M059J (cell line): Measurements from ENCODE around the gene NPAS2. TPM values are rescaled to one million over a fixed set of nuclear protein-coding genes. Genes with fewer than 3 reads are reported as not detected.

Experiments used
- DNase-seq: peaks from one replicate; pipeline ENCODE4 v3.0.0-alpha.2; 2012; ENCODE audit warnings: low read depth
- total RNA-seq: library from RNA; depleted of rRNA; stranded (reverse); fragments of >200 nt; shearing (Covaris generic); gene quantifications from 2 replicates; pipeline ENCODE4 v1.2.3, GENCODE V29; 2014

NPAS2 gene
- total RNA-seq, 1 experiment from 2014 or later: 3.6 TPM

DNA sequence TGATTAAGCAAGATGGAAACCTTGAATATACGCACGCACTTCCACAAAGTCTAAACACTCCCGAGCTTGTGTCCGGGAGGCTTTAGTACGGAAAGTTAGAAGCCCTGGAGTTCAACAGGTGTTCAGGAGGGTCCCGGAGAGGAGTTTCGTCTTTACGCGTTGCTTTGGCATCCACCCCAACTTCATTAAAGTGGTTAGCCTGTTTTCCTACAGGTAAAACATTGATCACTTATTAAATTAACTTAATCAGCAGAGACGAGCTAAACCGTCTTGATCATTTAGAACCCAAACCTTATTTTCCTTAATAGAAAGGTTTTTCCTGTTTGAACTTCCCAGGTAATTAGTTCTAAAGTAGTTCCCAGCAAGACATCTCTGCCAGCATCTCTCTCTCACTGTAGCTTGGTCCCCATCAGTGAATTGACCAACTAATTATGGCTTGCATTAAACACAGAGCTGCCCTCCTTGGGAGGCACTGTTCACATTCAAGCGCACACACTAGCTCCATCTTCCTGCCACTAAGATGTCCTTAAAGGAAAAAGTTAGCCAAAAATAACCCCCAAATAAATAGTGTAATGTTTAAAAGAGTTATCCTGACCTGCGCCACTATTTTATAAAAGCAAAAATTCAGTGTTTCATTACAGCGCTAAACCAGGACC, 1.4 kb downstream of the NPAS2 start:
- DNase-seq: no peak

DNA sequence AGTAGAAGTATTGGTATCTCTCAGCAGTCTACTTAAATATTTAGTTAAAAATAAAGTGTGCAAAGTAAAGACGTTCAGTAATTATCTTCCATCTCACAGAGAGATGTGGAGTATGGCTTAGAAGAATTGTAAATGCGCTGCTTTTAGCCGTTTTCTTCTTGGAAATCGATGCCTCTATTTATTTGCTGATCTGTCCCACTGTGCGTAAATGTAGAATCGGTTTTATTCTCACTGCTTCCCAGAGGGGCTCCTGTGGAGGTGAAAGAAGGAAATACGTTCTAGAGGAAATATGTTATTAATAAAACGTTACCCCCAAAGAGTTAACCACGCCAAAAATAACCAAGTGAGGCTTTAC, 1.9 kb downstream of the NPAS2 start:
- no peak for DNase-seq

DNA sequence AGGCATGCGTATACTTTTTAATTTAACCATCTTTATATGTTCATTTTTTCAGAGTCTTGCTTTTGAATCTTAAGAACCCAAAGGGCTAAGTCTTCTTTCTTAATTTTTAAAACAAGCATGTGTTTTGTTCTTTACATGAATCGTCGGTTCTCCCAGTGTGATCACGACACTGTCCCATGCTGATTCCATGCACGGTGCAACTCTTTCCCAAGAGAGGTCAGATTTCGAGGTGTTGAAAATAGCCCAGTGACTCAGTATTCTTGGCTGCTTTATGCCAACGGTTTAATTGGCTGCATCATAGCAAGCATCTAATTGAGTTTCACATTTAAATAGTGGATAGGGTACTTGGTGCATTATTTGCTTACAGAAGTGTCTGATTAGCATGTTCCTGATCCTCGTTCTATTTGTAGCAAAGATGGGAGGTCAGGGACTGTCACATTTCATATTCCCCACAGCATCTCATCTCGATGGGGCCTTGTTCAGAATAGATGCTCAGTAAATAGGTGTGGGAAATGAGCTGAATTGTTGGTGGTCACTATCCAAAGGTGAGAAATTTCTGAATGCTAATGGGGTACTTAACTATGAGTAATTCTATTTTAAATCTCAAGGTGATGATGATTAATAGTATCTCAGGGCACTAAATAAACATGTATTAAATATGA, 2.8 kb downstream of the NPAS2 start:
- peak; percentile 59 for DNase-seq

DNA sequence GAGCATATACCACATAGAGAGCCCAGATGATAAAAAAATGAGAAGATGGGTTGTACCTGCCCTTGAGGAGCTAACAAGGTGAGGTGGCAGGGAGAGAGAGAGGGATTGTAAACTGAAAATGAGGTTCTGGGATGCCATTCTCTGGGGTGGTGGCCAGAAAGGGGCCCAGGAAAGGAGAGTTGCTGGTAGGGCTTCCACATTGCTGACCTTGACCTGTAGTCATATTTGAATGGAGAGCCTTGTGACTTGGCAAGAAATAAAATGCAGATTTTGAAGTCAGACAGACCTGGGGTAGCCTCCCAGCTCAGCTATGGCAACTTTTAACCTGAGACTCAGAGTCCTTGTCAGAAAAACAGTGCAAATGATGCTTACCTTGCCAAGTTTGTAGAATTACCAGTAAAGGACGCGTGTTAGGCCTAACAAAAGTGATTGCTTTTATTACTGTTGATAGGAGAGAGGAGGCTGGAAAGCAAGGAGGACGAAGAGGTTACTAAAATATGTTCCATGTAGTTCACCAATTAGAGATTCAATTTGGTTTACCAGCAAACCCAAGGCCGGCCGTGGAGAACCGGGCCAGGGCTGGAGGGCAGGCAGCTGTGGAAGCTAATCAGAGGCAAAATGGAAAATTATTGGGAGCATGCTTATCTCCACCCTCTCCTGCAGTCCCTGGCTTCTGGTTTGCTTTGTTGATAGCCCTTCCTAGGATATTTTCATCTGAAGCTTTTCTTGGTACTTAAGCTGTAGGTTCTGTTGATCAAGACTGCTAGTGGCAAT, 3.9 kb downstream of the NPAS2 start:
- DNase-seq: no peak

DNA sequence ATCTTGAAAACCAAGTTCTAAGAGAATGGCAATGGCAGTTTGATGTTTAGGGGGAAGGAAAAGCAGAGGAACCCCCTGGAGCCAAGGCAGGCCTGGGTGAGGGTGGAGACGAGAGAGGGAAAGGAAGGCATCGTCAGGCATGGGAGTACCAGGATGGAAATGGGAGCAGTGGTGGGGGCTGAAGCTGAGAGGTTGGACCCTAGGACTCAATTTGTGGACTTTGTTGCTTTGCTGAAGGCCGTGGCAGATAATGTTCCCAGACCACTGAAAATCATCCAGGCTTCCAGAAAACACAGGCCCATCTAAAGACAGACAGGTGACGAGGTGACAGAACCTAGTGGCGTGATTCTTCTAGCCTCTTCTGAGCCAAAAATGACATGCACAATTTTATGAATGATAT, 4.9 kb downstream of the NPAS2 start:
- no peak for DNase-seq

DNA sequence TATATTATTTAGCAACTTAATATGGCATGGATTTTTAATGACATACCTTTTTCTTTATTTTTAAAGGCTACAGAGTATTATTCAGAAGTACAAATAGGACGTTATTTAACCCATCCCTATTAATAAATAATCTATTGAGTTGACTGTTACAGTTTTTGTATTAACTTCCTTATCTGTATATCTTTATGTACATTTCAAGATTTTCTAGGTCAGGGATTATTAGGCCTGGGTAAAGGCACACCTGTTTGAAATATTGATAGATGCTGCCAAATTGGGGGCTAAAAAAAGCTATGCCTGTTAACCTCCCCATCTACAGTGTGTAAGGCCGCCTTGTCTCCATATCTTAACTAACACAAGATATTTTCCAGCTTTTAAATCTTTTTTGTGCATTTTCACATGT, 6.6 kb downstream of the NPAS2 start:
- DNase-seq: no peak

DNA sequence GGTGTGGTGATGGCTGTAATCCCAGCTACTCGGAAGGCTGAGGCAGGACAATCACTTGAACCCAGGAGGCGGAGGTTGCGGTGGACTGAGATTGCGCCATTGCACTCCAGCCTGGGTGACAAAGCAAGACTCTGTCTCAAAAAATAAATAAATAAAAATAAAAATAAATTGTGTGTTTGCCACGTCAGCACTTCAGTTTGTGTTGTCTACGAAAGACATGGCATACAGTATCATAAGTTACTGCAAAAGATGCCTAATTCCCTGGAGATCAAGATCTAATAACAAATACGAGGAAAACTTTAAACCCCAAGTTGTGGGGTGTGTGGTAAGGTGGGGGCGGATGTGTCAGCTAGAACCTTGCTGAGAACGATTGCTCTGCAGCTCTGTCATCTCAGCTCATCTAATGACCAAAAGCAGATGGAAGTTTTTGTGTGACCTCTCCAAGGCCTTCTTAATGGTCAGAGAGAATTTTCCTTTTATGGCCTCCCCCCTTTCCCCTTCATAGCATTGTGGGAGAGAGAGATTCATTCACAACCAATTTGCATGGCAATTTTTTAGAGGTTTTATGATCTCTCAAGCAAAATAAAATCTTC, 11.3 kb downstream of the NPAS2 start:
- DNase-seq: no peak

DNA sequence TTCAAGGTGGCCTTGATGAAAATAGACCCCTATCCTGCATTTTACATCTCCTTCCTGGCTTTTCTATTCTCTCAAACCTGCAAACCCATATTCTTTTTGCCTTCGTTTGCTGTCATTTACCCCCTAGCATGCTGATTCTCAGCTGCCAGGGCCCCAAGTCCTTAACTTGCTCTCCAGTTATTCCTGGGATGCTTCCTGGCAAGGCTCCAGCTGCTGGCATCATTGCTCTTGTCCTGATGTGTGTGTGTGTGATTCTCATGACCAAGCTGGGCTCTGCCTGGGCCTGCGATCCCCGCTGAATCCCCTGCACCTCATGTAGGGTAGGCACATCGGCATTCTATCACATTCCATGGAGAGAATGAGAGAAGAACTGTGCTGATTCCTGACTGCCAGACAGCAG, 11.9 kb downstream of the NPAS2 start:
- no peak for DNase-seq

DNA sequence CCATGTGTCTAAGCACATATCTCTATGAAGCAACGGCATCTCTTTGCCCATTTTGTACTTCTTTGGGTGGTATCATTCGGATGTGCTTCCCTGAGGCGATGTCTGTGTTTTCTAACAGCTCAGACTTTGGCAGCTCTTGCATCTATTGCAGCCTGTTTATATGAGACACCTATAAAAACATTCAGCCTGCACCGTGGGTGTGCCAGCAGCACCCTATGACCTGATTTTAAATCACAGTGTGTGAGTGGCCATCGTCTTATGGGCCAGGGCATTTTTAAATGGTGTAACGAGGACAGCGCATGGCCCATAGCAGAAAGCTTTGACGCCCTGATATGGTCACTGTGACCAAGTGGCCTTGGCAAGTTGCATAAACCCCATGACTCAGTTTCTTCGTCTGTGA, 12.9 kb downstream of the NPAS2 start:
- DNase-seq: peak; percentile 35

DNA sequence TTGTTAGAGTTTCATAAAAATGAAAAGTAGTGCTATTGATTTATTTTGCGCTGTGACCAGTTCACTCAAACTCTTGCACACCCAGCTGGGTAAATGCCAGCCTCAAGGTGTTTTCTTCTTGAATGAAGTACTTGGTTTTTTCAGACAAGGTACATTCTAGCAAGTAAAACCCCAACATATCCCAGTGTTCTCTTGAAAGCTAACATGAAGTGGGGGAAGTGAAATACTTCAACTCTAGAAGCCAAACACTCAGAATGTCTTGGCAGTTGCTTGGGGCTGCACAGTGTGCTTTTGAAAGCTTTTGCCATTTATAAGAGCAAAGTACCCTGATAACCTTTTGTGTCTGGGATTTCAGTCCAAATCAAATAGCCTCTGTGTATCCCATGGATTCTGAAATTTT, 13.4 kb downstream of the NPAS2 start:
- no peak for DNase-seq

DNA sequence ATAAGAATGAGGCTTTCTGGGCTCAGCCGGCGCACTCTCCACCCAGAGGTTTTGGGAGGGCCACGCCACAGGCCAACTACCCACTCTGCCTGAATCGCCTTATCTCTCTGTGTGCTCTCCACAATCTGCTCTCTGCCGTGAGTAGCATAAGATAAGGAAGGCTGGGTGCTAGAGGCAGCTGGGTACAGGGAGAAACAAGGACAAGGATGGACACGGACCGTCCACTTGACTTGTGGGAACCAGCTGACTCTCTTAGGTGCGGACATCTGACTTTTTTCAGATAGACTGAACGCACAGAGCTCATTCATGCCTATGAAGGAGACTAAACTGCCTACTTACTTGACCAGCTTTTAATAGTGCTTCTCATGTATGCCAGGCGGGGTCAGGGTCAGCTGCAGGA, 14.3 kb downstream of the NPAS2 start:
- DNase-seq: no peak

DNA sequence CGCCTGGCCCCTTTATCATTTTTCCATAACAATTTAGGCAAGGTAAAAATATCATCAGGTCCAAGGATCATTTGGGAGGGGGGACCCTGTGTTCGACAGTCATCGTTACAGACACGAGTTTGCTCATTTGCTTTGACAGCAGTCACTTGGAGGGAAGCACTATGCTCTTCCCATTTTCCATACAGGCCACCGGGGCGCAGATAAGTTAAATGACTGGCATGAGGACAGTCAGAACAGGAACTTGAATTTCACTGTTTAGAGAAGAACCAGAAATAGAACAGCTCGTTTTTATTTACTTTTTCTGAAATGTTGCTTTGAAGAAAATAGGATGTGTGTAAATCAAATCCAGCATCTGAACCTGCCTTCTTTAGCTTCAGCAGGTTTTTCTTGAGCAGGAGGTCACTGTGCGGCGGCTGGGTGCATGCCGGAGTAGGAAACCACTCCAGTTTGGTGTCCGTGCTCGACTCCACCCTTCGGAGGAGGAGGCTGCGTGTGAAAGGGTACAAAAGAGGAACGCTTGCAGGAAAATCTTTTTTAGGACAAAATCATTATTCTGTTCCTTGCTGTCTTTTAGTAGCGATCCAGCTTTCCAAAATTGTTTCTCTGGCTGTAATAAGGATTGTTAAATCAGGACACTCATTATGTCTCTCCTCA, 15.2 kb downstream of the NPAS2 start:
- no peak for DNase-seq

DNA sequence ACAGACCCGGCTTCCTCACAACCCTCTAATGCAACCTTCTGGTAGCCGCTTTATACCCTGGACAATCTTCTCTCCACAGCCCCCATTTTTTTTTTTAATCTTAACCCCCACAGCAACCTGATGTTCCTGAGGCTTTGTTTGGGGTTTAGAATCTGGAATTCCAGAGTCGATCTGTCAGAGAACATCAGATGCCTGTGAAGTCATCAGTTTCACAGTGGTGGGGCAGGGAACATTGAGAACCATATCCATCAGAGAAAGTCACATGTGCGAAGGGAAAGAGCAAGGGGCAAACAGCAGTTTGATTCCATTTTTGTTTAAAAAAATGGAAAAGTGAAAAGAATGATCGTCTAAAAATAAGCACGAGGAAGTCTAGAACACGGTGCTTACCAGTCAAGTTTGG, 20.6 kb downstream of the NPAS2 start:
- no peak for DNase-seq

DNA sequence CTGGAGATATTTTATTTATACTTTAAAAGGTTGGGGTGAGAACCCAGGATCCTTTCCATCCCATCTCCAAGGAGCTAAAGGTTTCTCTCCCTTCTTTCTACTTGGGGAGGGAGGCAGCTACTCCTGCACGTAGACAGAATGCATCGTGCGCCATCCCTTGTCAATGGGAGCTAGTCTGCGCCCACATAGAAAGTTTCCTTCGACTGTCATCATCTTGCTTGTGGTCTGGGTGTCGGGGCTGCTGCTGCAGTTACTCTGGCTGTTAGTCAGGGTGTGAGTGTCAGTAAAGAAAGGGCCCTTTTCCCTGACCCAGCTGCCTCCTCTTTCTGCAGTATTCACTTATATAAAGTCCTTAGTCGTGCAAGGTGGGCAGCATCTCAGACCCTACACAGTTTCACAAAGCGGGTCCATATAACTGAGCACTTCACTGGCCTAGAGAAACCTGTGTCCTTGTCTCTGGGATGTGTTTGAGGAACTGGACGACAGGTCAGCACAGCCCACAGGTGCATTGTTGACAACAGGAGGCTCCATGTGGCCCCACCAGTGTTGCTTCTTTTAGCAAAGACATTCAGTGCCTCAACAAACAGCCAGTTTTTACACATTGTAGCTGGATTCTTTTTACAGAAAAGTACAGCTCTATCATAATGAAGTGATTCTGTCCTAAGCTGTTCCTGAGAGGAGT, 22.4 kb downstream of the NPAS2 start:
- DNase-seq: no peak

DNA sequence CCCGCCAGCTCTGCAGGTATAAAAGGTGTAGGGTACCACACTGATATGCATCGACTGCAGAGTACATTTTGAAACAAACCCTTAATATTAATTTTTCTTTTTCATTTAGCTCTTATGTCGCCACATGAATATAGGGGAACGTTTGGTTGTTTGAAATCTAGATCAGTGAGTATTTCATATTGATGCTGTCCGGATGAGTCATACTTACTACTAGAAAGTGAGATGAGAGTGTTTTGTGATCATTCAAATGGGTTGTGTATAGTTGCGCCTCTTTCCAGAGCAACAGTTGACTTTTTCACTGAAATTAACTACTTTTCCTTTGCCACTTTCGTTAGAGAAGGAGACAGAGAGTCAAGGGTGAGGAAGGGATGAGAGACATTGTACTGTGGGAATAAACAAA, 24.6 kb downstream of the NPAS2 start:
- DNase-seq: no peak

DNA sequence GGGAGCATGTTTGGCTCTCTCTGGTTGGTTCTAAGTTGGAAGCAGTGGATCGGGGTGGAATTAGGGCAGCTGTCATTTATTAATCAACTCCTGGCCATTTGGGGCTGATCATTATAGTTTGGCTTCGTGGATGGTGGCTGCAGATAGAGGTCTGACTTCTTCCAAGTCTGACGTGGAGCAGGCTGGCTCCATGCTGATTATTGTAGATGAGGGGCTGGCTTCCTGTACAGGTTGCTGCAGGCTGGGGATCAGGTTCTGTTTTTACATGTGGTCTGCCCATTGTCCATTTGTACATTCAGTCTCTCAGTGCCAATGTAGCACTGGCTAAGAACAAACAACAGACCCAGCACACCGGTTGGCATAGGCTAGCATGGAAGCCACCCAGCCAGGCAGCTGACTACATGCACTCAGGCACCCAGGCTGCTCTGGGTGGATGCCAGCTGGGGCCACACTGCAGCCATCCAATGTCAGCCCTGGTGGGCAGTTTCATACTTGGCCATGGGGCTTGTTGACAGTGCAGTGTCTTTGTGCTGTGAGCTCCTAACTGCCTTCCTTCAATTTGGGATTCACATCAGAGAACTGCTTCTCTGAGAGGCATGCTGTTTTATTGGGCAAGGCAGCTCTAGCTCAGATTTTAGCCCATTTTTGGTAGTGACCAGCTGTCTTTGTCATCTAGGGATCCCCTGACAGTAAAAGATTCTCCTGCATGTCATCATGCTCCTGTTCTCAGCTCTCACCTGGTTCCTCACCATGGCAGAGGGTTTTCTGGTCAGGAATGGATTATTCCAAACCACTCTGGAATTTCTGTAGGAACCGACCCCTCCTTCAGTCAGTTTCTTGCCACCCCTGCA, 25.4 kb downstream of the NPAS2 start:
- no peak for DNase-seq

DNA sequence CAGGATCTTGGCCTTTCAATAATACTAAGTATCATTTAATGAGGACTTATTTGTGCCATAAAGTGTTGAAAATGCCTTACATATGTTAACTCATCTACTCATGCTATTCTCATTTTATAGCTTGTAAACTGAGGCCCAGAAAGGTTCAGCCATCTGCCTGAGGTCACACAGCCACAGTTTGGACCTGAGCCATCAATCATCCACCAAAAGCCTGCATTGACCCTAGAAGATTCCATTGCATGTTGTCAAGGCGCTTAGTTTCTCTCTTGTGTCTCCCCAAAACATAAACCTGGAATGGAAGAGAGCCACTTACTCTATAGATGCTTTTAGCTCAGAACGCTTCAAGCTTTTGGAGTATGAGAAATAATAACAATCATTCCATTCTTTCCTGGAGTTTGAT, 26.8 kb downstream of the NPAS2 start:
- no peak for DNase-seq

DNA sequence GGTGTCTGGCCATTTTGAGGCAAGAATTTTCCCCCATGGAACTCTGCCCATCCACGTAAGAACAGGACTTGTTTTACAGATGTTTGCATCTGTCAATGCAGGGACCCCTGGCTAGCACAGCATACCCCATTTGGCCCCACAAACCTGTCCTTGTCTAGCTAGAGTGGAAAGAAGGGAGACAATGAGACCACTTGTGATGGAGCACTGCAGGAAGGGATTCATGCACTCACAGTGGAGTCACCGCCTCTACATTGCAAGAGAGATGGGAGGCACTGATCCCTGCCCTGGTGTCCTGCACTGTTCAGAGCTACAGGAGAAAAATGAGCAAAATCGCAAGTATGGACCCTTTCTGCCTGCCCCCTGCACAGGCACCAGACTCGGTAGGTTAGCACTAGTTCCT, 32.5 kb downstream of the NPAS2 start:
- DNase-seq: no peak

DNA sequence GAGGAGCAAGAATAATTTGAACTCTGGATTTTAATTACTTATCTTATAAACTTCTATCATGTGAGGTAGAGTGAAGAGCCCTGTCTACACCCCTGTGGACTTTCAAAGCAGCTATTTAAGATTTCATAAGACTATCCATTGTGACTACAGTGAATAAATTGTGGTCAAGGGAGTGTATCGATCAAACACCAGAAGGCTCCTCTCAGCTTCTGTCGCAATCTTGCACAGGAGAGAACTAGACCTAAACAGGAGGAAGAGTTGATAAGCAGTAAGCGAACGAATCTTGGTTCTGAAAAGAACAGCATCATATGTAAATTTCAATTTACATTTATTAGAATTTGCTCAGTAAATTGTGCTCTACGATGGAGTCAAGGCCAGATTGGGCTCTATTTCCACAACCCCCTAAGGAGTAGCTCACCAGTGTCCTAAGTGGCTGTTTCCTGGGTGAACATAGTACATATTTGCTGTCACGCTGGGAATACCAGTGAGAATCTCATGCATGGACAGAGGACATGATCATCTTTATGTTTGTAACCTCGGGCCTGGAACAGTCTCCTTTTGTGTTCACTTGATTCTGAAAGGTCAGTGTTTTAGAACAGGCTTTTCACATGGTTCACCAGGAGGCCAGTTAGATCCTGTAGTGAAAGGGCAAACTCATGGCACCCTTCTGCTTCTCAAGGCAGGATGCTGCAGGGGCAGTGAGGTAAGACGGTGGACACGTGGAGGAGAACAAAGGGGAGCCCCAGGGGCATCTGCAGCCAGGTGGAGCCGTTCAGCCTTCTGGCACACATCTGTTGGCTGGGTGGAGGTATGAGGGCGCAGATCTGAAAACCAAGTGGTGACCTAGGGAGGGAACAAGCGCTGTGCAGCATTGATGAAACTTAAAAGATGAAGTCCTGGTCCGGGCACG, 33.3 kb downstream of the NPAS2 start:
- no peak for DNase-seq
